Caco-2 (cell line): ENCODE measurements around the gene S100PBP. TPM values are rescaled to one million over a fixed set of nuclear protein-coding genes. Genes with fewer than 3 reads are reported as not detected.

Experiments
- BruUV-seq: library from RNA; stranded (reverse); fragments of 400-500 nt; replicated peaks from 2 replicates; lab custom pipeline; 2021; lab: Mats Ljungman, UMichigan
- CTCF ChIA-PET: fragments of 300-600 bp; sonication (Branson Sonifier 250); formaldehyde crosslinking; loops from one replicate; lab custom pipeline; 2022; ENCODE audit warnings: antibody characterized with exemption; lab: Charles Lee
- POLR2A ChIA-PET: fragments of 300-600 bp; sonication (Branson Sonifier 250); formaldehyde crosslinking; loops from one replicate; lab custom pipeline; 2022; ENCODE audit warnings: antibody characterized with exemption; lab: Charles Lee
- DNase-seq, 2 experiments: peaks; one replicate each; pipeline versions ENCODE4 v3.0.0 to v3.0.0-alpha.2; 2020 to 2022
- H3K27me3 ChIP-seq: replicated peaks from 2 replicates; pipeline ENCODE4 v1.6.0; 2011; ENCODE audit warnings: low read length; ENCODE audit not compliant: control insufficient read depth, insufficient read depth
- H3K36me3 ChIP-seq: 2 replicates; pipeline ENCODE4 v1.5.1; 2011; ENCODE audit warnings: low read length; ENCODE audit not compliant: control insufficient read depth, insufficient read depth
- H3K4me1 ChIP-seq: fragments of 250-450 bp; sonication (Bioruptor Pico); 2 replicates; pipeline ENCODE4 v1.5.1; 2020; ENCODE audit warnings: mild to moderate bottlenecking
- H3K4me3 ChIP-seq: 2 replicates; pipeline ENCODE4 v1.5.1; 2011; ENCODE audit warnings: low read depth, mild to moderate bottlenecking, control low read depth, low read length
- H3K9me3 ChIP-seq: fragments of 250-450 bp; sonication (Bioruptor Pico); 2 replicates; pipeline ENCODE4 v1.5.1; 2020; ENCODE audit warnings: mild to moderate bottlenecking, moderate library complexity
- H3K27ac Mint-ChIP-seq: one replicate; pipeline ENCODE4 v1.8.0; 2022; ENCODE audit warnings: mixed read lengths; ENCODE audit not compliant: unreplicated experiment
- H3K27me3 Mint-ChIP-seq: one replicate; pipeline ENCODE4 v1.8.0; 2022; ENCODE audit warnings: mixed read lengths; ENCODE audit not compliant: insufficient read depth, unreplicated experiment
- H3K36me3 Mint-ChIP-seq: one replicate; pipeline ENCODE4 v1.8.0; 2022; ENCODE audit warnings: mild to moderate bottlenecking, mixed read lengths; ENCODE audit not compliant: insufficient read depth, unreplicated experiment
- H3K4me1 Mint-ChIP-seq: one replicate; pipeline ENCODE4 v1.8.0; 2022; ENCODE audit warnings: low read depth, mixed read lengths; ENCODE audit not compliant: unreplicated experiment
- H3K4me3 Mint-ChIP-seq: one replicate; pipeline ENCODE4 v1.8.0; 2022; ENCODE audit warnings: mild to moderate bottlenecking, moderate library complexity, mixed read lengths; ENCODE audit not compliant: unreplicated experiment
- H3K9me3 Mint-ChIP-seq: one replicate; pipeline ENCODE4 v1.8.0; 2022; ENCODE audit warnings: mixed read lengths; ENCODE audit not compliant: unreplicated experiment
- intact Hi-C: fragments of 100-400 bp; cut with micrococcal nuclease; formaldehyde crosslinking; loops from one replicate; pipeline ENCODE4 v1.10.0; 2022; ENCODE audit not compliant: unreplicated experiment
- total RNA-seq: library from RNA; stranded (reverse); gene quantifications from 2 replicates; pipeline ENCODE4 v1.2.3, GENCODE V29; 2022
- TF ChIP-seq, protein P1 (sequence below), 2 experiments: fragments of 200-600 bp in 1 of 2; IDR thresholded peaks; 1 replicate in 1 of 2; 2 replicates in 1 of 2; pipeline versions ENCODE4 v1.5.1 to v1.8.0; 2011 to 2022; ENCODE audit warnings: antibody characterized with exemption in 1 of 2, control low read depth in 1 of 2, inconsistent platforms in 1 of 2, low read depth in 1 of 2, low read length in 1 of 2, mild to moderate bottlenecking in 1 of 2, moderate library complexity in 1 of 2; ENCODE audit not compliant: insufficient read depth in 1 of 2, severe bottlenecking in 1 of 2, unreplicated experiment in 1 of 2

Gene S100PBP
- total RNA-seq, 1 experiment from 2014 or later: 23.8 TPM

DNA sequence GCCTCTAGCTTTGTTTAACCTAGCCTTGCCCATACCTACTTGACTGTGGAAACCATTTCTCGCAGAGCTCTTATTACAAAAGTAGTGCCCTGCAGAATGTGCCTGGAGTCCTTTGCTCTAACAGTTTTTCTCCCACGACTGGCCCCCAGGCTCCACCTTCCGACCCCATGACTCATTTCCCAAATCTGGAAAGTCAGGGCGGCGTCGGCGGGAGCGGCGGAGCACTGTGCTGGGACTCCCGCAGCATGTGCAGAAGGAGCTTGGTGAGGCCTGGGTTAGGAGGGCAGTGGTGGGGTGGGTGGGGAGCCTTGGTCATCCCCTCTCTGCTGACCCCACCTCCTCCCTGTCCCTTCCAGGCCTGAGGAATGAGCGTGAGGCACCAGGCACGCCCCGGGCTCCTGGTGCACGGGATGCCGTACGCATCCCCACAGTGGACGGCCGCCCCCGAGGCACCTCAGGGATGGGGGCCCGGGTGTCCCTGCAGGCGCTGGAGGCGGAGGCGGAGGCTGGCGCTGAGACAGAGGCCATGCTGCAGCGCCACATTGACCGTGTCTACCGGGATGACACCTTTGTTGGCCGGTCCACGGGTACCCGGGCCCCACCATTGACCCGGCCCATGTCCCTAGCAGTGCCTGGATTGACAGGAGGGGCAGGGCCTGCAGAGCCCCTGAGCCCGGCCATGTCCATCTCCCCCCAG, 47.8 kb upstream of the S100PBP start:
- no peak overlapping the region for H3K4me3 ChIP-seq
- no peaks in the 10 kb centered on the region for H3K27me3 Mint-ChIP-seq
- POLR2A ChIA-PET: no interaction called here
- no peak overlapping the region for H3K4me3 Mint-ChIP-seq
- H3K27me3 ChIP-seq: no peaks in the 10 kb centered on the region
- BruUV-seq: no TSS peak
- no peaks in the 10 kb centered on the region for H3K36me3 ChIP-seq
- TF ChIP-seq, protein P1, sequence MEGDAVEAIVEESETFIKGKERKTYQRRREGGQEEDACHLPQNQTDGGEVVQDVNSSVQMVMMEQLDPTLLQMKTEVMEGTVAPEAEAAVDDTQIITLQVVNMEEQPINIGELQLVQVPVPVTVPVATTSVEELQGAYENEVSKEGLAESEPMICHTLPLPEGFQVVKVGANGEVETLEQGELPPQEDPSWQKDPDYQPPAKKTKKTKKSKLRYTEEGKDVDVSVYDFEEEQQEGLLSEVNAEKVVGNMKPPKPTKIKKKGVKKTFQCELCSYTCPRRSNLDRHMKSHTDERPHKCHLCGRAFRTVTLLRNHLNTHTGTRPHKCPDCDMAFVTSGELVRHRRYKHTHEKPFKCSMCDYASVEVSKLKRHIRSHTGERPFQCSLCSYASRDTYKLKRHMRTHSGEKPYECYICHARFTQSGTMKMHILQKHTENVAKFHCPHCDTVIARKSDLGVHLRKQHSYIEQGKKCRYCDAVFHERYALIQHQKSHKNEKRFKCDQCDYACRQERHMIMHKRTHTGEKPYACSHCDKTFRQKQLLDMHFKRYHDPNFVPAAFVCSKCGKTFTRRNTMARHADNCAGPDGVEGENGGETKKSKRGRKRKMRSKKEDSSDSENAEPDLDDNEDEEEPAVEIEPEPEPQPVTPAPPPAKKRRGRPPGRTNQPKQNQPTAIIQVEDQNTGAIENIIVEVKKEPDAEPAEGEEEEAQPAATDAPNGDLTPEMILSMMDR (IDR thresholded peaks at IDR 0.05; ENCODE audit: insufficient read depth in 1 of 2, low read depth in 1 of 2, low read length in 1 of 2, severe bottlenecking in 1 of 2, unreplicated experiment in 1 of 2): no peak
- peaks cover 48% of the 10 kb centered on the region for H3K36me3 Mint-ChIP-seq
- H3K4me1 Mint-ChIP-seq: peaks cover 23% of the 10 kb centered on the region
- no peaks in the 10 kb centered on the region for H3K9me3 Mint-ChIP-seq
- CTCF ChIA-PET: interaction anchor here (1.2 kb wide), 1 partner anchor 57 kb away, joined by 10 read pairs; no protein-coding TSS in a partner anchor
- peaks cover 6% of the 10 kb centered on the region; the same call in 1 of the 2 replicates for H3K4me1 ChIP-seq
- intact Hi-C loops: loop anchor here (10.0 kb wide), 1 partner anchor 365 kb away; no protein-coding TSS in a partner anchor
- no peak for DNase-seq
- H3K27ac Mint-ChIP-seq: peak overlapping the region; percentile 35
- H3K9me3 ChIP-seq: no peaks in the 10 kb centered on the region

DNA sequence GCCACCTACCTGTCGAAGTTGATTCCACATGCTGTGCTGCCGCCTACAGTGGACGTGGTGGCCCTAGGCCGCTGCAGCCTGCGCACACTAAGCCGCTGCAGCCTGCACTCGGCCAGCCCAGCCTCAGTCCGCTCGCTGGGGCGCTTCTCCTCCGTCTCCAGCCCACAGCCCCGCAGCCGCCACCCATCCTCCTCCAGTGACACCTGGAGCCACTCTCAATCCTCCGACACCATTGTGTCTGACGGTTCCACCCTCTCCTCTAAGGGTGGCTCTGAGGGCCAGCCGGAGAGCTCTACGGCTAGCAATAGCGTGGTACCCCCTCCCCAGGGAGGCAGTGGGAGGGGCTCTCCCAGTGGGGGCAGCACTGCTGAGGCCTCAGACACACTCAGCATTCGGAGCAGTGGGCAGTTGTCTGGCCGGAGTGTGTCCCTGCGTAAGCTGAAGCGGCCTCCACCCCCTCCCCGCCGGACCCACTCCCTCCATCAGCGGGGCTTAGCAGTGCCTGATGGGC, 47.2 kb upstream of the S100PBP start:
- DNase-seq: no peak
- Mint-ChIP-seq H3K27me3 (no peaks in the 10 kb centered on the region), H3K4me1 (peaks cover 23% of the 10 kb centered on the region), H3K4me3 (no peak overlapping the region), H3K27ac (peak overlapping the region; percentile 35), H3K9me3 (no peaks in the 10 kb centered on the region), H3K36me3 (peaks cover 53% of the 10 kb centered on the region)
- H3K27me3 ChIP-seq: no peaks in the 10 kb centered on the region
- BruUV-seq: no TSS peak
- H3K9me3 ChIP-seq: no peaks in the 10 kb centered on the region
- no peak overlapping the region for H3K4me3 ChIP-seq
- no peaks in the 10 kb centered on the region for H3K36me3 ChIP-seq
- ChIA-PET POLR2A (no interaction called here), CTCF (interaction anchor here (1.5 kb wide), 1 partner anchor 58 kb away, joined by 5 read pairs; no protein-coding TSS in a partner anchor)
- peaks cover 6% of the 10 kb centered on the region; the same call in 1 of the 2 replicates for H3K4me1 ChIP-seq
- intact Hi-C loops: loop anchor here (10.0 kb wide), 1 partner anchor 365 kb away; no protein-coding TSS in a partner anchor
- TF ChIP-seq, protein P1 (IDR thresholded peaks at IDR 0.05; ENCODE audit: insufficient read depth in 1 of 2, low read depth in 1 of 2, low read length in 1 of 2, severe bottlenecking in 1 of 2, unreplicated experiment in 1 of 2): no peak

DNA sequence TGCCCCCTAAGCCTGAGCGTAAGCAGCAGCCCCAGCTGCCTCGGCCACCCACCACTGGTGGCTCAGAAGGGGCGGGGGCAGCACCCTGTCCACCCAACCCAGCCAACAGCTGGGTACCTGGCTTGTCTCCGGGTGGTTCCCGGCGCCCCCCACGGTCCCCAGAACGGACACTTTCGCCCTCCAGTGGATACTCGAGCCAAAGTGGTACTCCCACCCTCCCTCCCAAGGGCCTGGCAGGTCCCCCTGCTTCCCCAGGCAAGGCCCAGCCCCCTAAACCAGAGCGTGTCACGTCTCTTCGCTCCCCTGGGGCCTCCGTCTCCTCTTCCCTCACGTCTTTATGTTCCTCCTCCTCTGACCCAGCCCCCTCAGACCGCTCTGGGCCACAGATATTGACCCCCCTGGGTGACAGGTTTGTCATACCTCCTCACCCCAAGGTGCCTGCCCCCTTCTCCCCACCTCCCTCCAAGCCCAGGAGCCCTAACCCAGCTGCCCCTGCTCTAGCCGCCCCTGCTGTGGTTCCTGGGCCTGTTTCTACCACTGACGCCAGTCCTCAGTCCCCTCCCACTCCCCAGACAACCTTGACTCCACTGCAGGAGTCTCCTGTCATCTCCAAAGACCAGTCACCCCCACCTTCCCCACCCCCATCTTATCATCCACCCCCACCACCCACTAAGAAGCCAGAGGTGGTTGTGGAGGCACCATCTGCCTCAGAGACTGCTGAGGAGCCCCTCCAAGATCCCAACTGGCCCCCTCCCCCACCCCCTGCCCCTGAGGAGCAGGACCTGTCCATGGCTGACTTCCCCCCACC, 46.5 kb upstream of the S100PBP start:
- no TSS peak for BruUV-seq
- no peak for DNase-seq
- TF ChIP-seq, protein P1 (IDR thresholded peaks at IDR 0.05; ENCODE audit: insufficient read depth in 1 of 2, low read depth in 1 of 2, low read length in 1 of 2, severe bottlenecking in 1 of 2, unreplicated experiment in 1 of 2): no peak
- H3K36me3 ChIP-seq: no peaks in the 10 kb centered on the region; the same call in 1 of the 2 replicates
- Mint-ChIP-seq H3K9me3 (no peaks in the 10 kb centered on the region), H3K27ac (peak overlapping the region; percentile 90), H3K27me3 (no peaks in the 10 kb centered on the region), H3K36me3 (peaks cover 60% of the 10 kb centered on the region), H3K4me3 (no peak overlapping the region), H3K4me1 (peaks cover 23% of the 10 kb centered on the region)
- H3K4me3 ChIP-seq: no peak overlapping the region
- ChIA-PET POLR2A (no interaction called here), CTCF (interaction anchor here (1.5 kb wide), 1 partner anchor 59 kb away, joined by 5 read pairs; no protein-coding TSS in a partner anchor)
- no peaks in the 10 kb centered on the region for H3K9me3 ChIP-seq
- H3K4me1 ChIP-seq: peaks cover 6% of the 10 kb centered on the region; the same call in 1 of the 2 replicates
- no peaks in the 10 kb centered on the region for H3K27me3 ChIP-seq
- intact Hi-C loops: loop anchor here (10.0 kb wide), 1 partner anchor 366 kb away; no protein-coding TSS in a partner anchor
